Measurements from ENCODE around the gene HPS1.

The HPS1 gene

DNA sequence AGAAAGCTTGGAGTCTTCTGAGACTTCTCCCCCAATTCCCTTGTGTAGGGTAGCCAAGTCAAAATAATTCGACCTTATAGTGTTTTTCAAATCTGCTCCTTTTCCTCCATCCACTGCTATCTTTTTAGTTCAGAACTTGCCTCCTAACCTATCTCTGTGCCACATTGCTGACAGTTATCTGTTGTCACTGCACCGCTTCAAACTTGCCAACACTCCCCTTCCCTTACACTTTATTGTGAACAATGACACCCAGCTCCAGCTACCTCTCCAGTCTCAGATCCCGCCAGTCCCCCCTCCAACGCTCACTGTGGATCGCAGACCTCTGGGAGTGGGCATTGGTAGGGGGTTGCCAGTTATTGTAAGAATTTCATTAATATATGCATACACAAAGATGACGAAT lies 16.3 kb upstream of the HPS1 start:
- DNase-seq (ENCODE audit: low spot score) = no peak
- TF ChIP-seq, protein P1, sequence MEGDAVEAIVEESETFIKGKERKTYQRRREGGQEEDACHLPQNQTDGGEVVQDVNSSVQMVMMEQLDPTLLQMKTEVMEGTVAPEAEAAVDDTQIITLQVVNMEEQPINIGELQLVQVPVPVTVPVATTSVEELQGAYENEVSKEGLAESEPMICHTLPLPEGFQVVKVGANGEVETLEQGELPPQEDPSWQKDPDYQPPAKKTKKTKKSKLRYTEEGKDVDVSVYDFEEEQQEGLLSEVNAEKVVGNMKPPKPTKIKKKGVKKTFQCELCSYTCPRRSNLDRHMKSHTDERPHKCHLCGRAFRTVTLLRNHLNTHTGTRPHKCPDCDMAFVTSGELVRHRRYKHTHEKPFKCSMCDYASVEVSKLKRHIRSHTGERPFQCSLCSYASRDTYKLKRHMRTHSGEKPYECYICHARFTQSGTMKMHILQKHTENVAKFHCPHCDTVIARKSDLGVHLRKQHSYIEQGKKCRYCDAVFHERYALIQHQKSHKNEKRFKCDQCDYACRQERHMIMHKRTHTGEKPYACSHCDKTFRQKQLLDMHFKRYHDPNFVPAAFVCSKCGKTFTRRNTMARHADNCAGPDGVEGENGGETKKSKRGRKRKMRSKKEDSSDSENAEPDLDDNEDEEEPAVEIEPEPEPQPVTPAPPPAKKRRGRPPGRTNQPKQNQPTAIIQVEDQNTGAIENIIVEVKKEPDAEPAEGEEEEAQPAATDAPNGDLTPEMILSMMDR (IDR thresholded peaks at IDR 0.05; ENCODE audit: extremely low read depth, missing control alignments) = no peak

DNA sequence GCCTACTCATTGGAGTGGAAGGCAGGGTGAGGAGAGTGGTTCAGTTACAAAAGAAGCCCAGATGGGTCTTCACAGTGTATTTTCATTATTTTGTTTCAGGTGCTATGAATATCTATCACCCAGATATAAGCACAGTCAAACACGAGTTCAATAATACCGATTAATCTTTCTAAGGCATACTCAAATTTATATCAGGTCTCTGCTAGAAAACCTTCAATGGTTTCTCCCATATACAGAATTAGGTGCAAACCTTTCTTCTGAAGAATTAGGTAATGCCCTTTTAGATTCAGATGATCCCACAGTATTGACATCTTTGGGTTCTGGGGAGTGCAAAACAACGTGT lies 14.7 kb upstream of the HPS1 start:
- DNase-seq (ENCODE audit: low spot score) = no peak
- TF ChIP-seq, protein P1 (IDR thresholded peaks at IDR 0.05; ENCODE audit: extremely low read depth, missing control alignments) = no peak

DNA sequence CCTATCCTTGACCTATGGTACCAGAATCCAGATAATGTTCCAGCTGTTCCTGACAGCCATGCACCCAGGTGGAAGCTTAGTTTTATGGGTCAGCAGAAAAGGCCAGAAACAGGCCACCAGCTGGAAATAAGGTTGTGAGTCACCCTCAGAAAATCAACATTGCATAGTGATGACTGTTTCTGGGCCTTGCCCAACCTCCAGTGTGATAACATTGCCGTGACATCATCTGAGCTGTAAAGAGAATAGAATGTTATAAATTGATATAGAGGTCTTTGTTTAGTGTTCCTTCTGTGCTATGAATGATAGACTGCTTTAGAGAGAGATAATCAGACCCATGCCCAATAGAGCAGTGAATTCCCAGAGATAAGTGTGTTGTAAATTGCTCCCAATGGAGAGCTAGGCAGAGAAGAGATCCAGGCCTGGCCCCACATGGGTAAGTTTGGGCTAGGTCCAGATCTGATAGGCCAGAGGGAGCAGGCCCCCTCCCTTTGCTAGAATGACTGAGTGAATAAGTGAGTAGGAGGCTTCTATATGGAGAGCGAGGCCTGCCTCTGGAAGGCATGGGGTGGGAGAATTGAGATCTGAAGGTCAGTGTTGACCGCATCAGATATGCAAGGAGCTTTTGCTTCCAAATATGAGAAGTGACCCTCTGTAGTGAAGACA lies 14.2 kb upstream of the HPS1 start:
- DNase-seq (ENCODE audit: low spot score) = no peak
- TF ChIP-seq, protein P1 (IDR thresholded peaks at IDR 0.05; ENCODE audit: extremely low read depth, missing control alignments) = no peak

DNA sequence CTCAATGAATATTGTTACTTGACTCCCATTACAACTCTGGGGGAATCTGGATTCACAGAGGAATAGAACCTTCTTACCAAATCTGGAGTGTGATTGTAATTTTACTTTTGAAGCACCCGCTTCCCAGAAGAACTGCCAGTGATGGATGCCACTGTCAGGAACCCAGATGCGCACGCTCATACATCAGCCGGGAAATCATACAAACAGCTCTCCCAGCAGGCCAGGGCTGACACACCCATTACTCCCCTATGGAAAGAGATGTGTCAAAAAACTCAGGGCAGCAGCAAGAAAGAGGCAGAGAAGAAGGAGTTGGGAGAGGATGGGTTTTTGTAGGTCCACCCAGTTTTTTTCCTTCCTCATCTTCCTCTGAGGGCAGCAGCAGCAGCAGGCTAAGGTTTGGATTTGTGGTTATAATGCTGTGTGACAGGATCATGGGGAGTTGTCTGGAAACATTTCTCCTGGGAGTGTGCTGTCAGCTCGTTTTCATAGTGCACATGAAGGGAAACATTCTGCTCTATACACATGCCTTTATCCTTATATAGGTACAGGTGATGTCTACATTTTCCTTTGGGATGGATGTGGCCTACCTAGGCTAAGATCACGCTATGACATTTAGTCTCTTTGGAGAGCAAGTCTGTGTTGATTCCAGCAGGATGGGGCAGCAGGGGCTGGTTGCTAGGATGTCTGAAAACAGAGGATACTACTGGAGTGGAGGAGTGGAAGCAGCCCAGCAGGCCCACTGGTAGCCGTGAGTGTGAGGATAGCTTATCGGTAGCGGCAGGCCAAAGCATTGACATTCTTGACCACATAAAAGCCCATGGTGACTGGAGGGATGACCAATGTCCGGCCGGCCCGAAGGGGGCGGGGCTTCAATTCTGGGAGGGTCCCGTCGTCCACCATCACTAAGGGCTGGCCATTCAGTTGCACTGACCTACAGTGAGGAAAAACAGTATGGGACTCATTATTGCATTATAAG lies 12.4 kb upstream of the HPS1 start:
- DNase-seq (ENCODE audit: low spot score) = no peak
- TF ChIP-seq, protein P1 (IDR thresholded peaks at IDR 0.05; ENCODE audit: extremely low read depth, missing control alignments) = no peak

DNA sequence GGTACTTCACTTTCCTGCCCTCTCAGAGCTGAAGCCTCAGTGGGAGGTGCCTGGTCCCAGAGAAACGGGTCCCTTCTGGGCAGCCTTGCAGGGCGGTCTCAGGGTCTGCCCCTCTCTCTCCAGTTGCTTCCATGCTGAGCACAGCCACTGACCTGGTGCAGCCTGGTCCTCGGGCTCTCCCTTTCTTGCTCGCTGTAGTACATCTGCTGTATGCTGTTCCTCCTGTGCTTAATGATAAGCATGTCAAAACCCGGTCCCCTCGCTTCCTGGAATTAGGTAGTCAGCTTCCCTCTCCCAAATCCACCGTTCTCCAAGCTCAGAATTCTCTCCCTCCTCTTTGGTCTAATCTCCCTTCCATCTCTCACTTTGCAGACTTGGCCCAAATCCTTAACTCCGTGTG lies 11.0 kb upstream of the HPS1 start:
- DNase-seq (ENCODE audit: low spot score) = no peak
- TF ChIP-seq, protein P1 (IDR thresholded peaks at IDR 0.05; ENCODE audit: extremely low read depth, missing control alignments) = no peak

DNA sequence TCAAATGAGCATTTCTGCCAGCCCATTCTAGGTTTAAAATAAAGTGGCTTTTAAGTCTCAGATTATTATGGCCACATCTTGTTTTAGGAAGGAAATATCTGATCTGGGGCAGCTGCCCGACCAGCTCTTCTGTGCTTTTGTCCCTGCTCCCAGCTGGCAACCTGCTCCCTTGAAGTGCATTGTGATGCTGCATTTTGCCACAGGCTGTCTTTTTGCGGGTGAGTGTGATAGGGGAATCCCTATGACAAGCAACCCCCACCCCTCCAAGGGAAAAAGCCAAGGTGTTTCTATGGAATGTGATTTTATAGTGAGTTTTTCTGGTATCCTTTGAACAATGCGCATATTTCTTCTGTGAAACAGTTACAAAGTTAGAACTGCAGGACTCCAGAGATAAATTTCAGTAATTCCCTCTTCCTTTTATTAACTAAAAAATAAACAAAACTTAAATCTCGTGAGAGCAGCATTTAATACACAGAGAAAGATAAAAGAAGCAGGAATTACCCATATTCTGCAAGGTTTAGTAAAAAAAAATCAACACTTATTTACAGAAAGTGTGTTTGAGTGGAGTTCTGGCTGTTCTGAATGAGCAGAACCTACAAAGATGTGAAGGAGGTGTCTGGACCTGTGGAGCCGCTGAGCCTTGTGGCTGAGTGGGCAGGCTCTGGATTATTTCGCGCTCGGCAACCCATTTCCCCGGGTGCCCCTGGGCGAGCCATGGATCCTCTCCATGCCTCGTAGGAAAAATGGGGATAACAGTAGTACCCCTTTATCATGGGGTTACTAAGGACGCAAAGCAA lies 10.1 kb upstream of the HPS1 start:
- TF ChIP-seq, protein P1 (IDR thresholded peaks at IDR 0.05; ENCODE audit: extremely low read depth, missing control alignments) = no peak
- DNase-seq (ENCODE audit: low spot score) = no peak
